Neural cell (in vitro differentiated cells): ENCODE measurements around the gene SLPI. TPM values are rescaled to one million over a fixed set of nuclear protein-coding genes. Genes with fewer than 3 reads are reported as not detected.

Experiments used
- H2AFZ ChIP-seq: fragments of 200-600, 300-800 bp; sonication (generic), shearing (Covaris generic); 2 replicates; pipeline ENCODE4 v1.6.0; 2014; ENCODE audit warnings: low read depth, mild to moderate bottlenecking, antibody characterized with exemption, low read length, moderate library complexity
- H3F3A ChIP-seq: fragments of 200-600 bp; shearing (Covaris generic); 2 replicates; pipeline ENCODE4 v1.6.1; 2016; ENCODE audit warnings: mild to moderate bottlenecking, moderate library complexity, mixed read lengths, antibody characterized with exemption, low read length; ENCODE audit not compliant: insufficient read depth, poor library complexity, severe bottlenecking
- H3K27ac ChIP-seq: fragments of 200-600, 300-800 bp; sonication (generic), shearing (Covaris generic); 2 replicates; pipeline ENCODE4 v1.5.1; 2014; ENCODE audit warnings: mild to moderate bottlenecking, low read length, moderate library complexity
- H3K27me3 ChIP-seq: fragments of 300-800, 200-600 bp; sonication (generic), shearing (Covaris generic); 2 replicates; pipeline ENCODE4 v1.6.0; 2014; ENCODE audit warnings: mild to moderate bottlenecking, low read depth, low read length, moderate library complexity; ENCODE audit not compliant: insufficient read depth
- H3K36me3 ChIP-seq: fragments of 300-800, 200-600 bp; sonication (generic), shearing (Covaris generic); 2 replicates; pipeline ENCODE4 v1.5.1; 2014; ENCODE audit warnings: mild to moderate bottlenecking, antibody characterized with exemption, low read length, moderate library complexity; ENCODE audit not compliant: insufficient read depth
- H3K4me2 ChIP-seq: fragments of 300-800, 200-600 bp; sonication (generic), shearing (Covaris generic); 2 replicates; pipeline ENCODE4 v1.6.0; 2014; ENCODE audit warnings: mild to moderate bottlenecking, low read length
- H3K4me3 ChIP-seq: fragments of 300-800, 200-600 bp; sonication (generic), shearing (Covaris generic); 2 replicates; pipeline ENCODE4 v1.5.1; 2014; ENCODE audit warnings: mild to moderate bottlenecking, low read length, moderate library complexity
- H3K79me2 ChIP-seq: fragments of 200-600 bp; shearing (Covaris generic); replicated peaks from 2 replicates; pipeline ENCODE4 v1.6.0; 2014; ENCODE audit warnings: mild to moderate bottlenecking, low read length, moderate library complexity; ENCODE audit not compliant: insufficient read depth
- H3K9ac ChIP-seq: fragments of 300-800, 200-600 bp; sonication (generic), shearing (Covaris generic); 2 replicates; pipeline ENCODE4 v1.6.1; 2016; ENCODE audit warnings: mild to moderate bottlenecking, low read length, mixed read lengths
- H3K9me2 ChIP-seq: fragments of 200-600 bp; shearing (Covaris generic); 2 replicates; pipeline ENCODE4 v1.6.1; 2016; ENCODE audit warnings: mild to moderate bottlenecking, low read length, mixed read lengths; ENCODE audit not compliant: insufficient read depth
- H3K9me3 ChIP-seq: fragments of 200-600, 300-800 bp; sonication (generic), shearing (Covaris generic); 2 replicates; pipeline ENCODE4 v1.6.1; 2016; ENCODE audit warnings: mild to moderate bottlenecking, mixed run types, low read length, moderate library complexity, mixed read lengths
- H4K20me1 ChIP-seq: fragments of 200-600 bp; shearing (Covaris generic); 2 replicates; pipeline ENCODE4 v1.6.1; 2016; ENCODE audit warnings: mild to moderate bottlenecking, mixed run types; ENCODE audit not compliant: insufficient read depth
- CTCF ChIP-seq: fragments of 450-650 bp; IDR thresholded peaks from 2 replicates; pipeline ENCODE4 v1.5.1; 2014; ENCODE audit warnings: antibody characterized with exemption, mild to moderate bottlenecking, moderate library complexity; ENCODE audit not compliant: poor library complexity, severe bottlenecking
- EP300 ChIP-seq: fragments of 450-650 bp; conservative IDR thresholded peaks from 2 replicates; pipeline ENCODE4 v1.6.1; 2014; ENCODE audit warnings: antibody characterized with exemption, mild to moderate bottlenecking, moderate library complexity; ENCODE audit not compliant: poor library complexity, severe bottlenecking
- EZH2 ChIP-seq: fragments of 200-600, 300-800 bp; shearing (Covaris generic), sonication (generic); IDR thresholded peaks from 2 replicates; pipeline ENCODE4 v1.6.1; 2014; ENCODE audit warnings: antibody characterized with exemption, low read length, borderline replicate concordance, mild to moderate bottlenecking; ENCODE audit not compliant: insufficient read depth, poor library complexity, severe bottlenecking
- MXI1 ChIP-seq: fragments of 450-650 bp; conservative IDR thresholded peaks from 2 replicates; pipeline ENCODE4 v1.6.1; 2014; ENCODE audit warnings: antibody characterized with exemption, mild to moderate bottlenecking; ENCODE audit not compliant: poor library complexity, severe bottlenecking
- POLR2AphosphoS5 ChIP-seq: IDR thresholded peaks from 2 replicates; pipeline ENCODE4 v1.6.1; 2012
- RAD21 ChIP-seq: fragments of 450-650 bp; conservative IDR thresholded peaks from 2 replicates; pipeline ENCODE4 v1.6.1; 2014; ENCODE audit warnings: antibody characterized with exemption, mild to moderate bottlenecking, moderate library complexity
- SMC3 ChIP-seq: fragments of 450-650 bp; conservative IDR thresholded peaks from 2 replicates; pipeline ENCODE4 v1.6.1; 2014; ENCODE audit warnings: antibody characterized with exemption, mild to moderate bottlenecking, moderate library complexity; ENCODE audit not compliant: poor library complexity
- TAF1 ChIP-seq: IDR thresholded peaks from 2 replicates; pipeline ENCODE4 v1.6.1; 2012; ENCODE audit warnings: low read depth
- polyA plus RNA-seq: library from polyadenylated mRNA; depleted of rRNA; stranded (reverse); fragments of >200 nt; gene quantifications from 2 replicates; pipeline ENCODE4 v1.2.3, GENCODE V29; 2014
- TF ChIP-seq, protein P1 (sequence below): IDR thresholded peaks from 2 replicates; pipeline ENCODE4 v1.6.1; 2012; ENCODE audit warnings: borderline replicate concordance

The SLPI gene
- polyA plus RNA-seq, 1 donor from 2014 or later: not detected

DNA sequence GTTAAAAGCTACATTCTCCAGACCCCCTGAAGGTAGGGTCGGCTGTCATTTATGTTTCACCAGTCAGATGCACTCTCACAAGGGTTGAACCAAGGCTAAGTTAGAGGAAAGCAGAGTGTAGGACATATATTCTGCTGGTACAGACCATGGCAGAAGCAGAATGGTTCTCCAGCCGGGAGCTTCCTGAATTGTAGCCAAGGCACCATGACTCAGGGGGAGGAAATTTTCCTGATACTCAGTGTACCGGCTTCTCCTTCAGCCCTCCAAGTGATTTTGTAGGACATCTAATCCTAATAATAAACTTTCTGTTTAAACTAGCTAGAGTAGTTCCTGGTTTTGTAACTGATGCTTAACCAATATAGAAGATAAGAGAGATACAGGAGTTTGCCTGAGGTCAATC is 14.2 kb upstream of the SLPI start:
- Histone ChIP-seq H3K4me3 (no peak overlapping the region), H3K36me3 (no peaks in the 10 kb centered on the region), H3K27ac (no peak overlapping the region), H4K20me1 (no peaks in the 10 kb centered on the region), H3K4me2 (no peak overlapping the region), H3F3A (no peaks in the 10 kb centered on the region), H2AFZ (no peak overlapping the region), H3K9ac (no peak overlapping the region), H3K9me3 (no peaks in the 10 kb centered on the region), H3K27me3 (no peaks in the 10 kb centered on the region), H3K9me2 (no peaks in the 10 kb centered on the region), H3K79me2 (no peaks in the 10 kb centered on the region)
- TF ChIP-seq EP300 (no peak), RAD21 (no peak), EZH2 (no peak)

GRCh38 chr20:45266977-45267376 is 12.6 kb upstream of the SLPI start:
- no peak overlapping the region for H3K4me3 ChIP-seq
- no peaks in the 10 kb centered on the region for H3F3A ChIP-seq
- no peaks in the 10 kb centered on the region for H3K9me3 ChIP-seq
- H2AFZ ChIP-seq: no peak overlapping the region
- no peak overlapping the region for H3K9ac ChIP-seq
- H4K20me1 ChIP-seq: no peaks in the 10 kb centered on the region
- TF ChIP-seq, protein P1, sequence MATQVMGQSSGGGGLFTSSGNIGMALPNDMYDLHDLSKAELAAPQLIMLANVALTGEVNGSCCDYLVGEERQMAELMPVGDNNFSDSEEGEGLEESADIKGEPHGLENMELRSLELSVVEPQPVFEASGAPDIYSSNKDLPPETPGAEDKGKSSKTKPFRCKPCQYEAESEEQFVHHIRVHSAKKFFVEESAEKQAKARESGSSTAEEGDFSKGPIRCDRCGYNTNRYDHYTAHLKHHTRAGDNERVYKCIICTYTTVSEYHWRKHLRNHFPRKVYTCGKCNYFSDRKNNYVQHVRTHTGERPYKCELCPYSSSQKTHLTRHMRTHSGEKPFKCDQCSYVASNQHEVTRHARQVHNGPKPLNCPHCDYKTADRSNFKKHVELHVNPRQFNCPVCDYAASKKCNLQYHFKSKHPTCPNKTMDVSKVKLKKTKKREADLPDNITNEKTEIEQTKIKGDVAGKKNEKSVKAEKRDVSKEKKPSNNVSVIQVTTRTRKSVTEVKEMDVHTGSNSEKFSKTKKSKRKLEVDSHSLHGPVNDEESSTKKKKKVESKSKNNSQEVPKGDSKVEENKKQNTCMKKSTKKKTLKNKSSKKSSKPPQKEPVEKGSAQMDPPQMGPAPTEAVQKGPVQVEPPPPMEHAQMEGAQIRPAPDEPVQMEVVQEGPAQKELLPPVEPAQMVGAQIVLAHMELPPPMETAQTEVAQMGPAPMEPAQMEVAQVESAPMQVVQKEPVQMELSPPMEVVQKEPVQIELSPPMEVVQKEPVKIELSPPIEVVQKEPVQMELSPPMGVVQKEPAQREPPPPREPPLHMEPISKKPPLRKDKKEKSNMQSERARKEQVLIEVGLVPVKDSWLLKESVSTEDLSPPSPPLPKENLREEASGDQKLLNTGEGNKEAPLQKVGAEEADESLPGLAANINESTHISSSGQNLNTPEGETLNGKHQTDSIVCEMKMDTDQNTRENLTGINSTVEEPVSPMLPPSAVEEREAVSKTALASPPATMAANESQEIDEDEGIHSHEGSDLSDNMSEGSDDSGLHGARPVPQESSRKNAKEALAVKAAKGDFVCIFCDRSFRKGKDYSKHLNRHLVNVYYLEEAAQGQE: no peak
- TF ChIP-seq TAF1: no peak
- no peak for TF ChIP-seq SMC3
- TF ChIP-seq EP300: no peak
- TF ChIP-seq EZH2: no peak
- TF ChIP-seq CTCF: no peak
- no peaks in the 10 kb centered on the region for H3K79me2 ChIP-seq
- no peak overlapping the region for H3K27ac ChIP-seq
- H3K9me2 ChIP-seq: no peaks in the 10 kb centered on the region
- H3K4me2 ChIP-seq: no peak overlapping the region
- H3K36me3 ChIP-seq: no peaks in the 10 kb centered on the region
- H3K27me3 ChIP-seq: no peaks in the 10 kb centered on the region

GRCh38 chr20:45263556-45264266 is 9.3 kb upstream of the SLPI start:
- Histone ChIP-seq H4K20me1 (no peaks in the 10 kb centered on the region), H3K36me3 (no peaks in the 10 kb centered on the region), H3K9me2 (no peaks in the 10 kb centered on the region), H3K4me3 (no peak overlapping the region), H3K4me2 (no peak overlapping the region), H3K79me2 (no peaks in the 10 kb centered on the region), H3K27me3 (no peaks in the 10 kb centered on the region), H3F3A (no peaks in the 10 kb centered on the region), H2AFZ (no peak overlapping the region), H3K9me3 (no peaks in the 10 kb centered on the region), H3K27ac (no peak overlapping the region), H3K9ac (no peak overlapping the region)
- TF ChIP-seq RAD21 (no peak), EZH2 (no peak), MXI1 (no peak), POLR2AphosphoS5 (no peak), TAF1 (no peak), EP300 (no peak), CTCF (no peak), SMC3 (no peak)
- TF ChIP-seq, protein P1: no peak
